ENCODE measurements around the gene HELZ.
"Not testable (repeated sequence)": the region's sequence is repeated elsewhere in the genome, so short reads cannot be mapped to it uniquely, and the experiment has no call there.

The HELZ gene

DNA sequence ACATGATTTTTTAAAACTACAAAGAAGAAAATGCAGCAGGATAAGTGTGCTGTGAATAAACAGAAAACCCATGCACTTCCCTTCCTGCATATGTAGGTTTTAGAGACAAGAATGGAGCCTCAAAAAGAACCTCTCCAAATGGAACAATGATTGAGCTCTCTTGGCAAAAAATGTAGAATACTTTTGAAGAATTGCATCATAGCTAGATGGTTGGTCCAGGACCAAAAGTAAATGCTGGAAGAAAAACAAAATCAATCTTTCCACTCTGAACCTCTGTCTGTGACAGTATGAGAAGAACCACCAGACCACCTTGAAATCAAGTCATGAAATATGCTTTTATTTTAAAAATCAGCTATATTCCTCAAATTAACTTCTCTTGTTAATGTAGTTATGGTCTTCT is 17.5 kb downstream of the HELZ start:
- no peak for DNase-seq

DNA sequence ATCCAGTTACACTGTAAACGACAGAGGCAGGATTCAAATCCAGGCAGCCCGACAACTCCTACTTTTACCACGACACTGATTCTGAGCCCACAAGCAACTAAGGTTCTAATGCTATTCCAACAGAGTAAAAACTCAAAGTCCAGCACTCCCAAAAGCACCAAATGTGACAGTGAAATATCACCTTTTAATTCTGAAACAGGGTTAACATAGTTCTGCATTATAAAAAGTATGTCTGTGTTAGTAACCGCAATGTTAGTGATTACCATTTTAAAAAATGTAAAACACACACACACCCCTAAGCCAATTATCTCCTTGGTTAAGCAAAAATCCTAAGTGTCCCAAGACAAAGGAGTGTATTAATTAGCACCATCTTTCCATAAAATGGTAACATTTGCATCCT is 19.7 kb downstream of the HELZ start:
- DNase-seq = no peak

- DNase-seq = no peak
Measured at GRCh38 chr17:67224736-67225135, 20.3 kb downstream of the HELZ start.

GRCh38 chr17:67223924-67224323 is 21.1 kb downstream of the HELZ start:
- no peak for DNase-seq

DNA sequence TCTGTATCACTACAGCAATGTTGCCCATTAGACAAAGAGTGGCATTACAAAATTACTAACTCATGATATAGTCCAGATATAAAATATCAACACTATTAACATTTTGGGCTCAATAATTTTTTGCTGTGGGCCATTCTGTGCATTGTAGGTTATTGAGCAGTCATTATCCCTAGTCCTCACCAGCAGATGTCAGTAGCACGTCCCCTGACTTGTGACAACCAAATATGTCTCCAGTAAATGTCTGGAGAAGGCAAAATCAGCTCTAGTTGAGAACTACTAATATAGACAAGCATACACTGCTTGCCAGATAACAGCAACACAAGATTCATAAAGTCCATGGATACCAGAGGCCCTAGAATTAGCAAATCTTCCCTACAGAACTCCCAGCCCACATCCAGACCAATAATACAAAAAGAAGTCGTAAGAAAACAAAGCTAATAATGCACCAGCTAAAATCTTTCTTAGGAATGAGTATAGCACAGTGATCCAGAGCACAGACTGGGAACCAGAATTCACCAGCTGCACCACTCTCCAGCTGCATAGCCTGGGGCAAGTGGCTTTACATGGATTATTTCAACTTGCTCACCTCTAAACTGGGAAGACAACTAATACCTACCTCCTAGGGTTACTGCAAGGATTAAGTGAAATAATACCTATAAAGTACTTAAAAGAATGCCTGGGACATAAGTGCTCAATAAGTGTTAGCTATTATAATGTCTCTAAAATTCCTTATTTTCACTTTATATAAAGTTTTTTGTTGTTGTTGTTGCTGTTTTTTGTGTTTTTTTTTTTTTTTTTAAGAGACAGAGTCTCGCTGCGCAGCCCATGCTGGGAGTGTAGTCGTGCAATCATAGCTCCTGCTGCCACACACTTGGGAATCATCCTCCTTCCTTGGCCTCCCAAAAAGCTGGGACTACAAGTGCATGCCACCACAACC is 23.7 kb downstream of the HELZ start:
- DNase-seq = peak in 1 of 2 donors; percentile 31

GRCh38 chr17:67218385-67218950 is 26.5 kb downstream of the HELZ start:
- no peak for DNase-seq

DNA sequence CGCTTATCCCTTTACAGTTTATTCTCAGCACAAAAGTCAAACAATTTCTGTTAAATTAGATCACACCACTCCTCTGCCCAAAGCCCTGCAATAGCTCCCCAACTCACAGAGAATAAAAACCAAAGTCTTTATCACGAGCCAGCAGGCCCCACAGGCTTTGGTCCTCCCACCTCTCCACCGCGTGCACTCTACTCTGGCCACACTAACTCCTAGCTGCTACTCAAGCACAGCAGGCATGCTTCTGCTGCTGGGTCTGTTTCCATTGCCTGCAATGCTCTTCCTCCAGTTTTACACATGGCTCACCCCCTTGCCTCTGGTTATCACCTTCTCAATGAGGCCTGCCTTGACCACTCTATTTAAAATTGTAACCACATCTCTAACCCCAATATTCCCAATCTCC is 27.6 kb downstream of the HELZ start:
- DNase-seq = no peak

DNA sequence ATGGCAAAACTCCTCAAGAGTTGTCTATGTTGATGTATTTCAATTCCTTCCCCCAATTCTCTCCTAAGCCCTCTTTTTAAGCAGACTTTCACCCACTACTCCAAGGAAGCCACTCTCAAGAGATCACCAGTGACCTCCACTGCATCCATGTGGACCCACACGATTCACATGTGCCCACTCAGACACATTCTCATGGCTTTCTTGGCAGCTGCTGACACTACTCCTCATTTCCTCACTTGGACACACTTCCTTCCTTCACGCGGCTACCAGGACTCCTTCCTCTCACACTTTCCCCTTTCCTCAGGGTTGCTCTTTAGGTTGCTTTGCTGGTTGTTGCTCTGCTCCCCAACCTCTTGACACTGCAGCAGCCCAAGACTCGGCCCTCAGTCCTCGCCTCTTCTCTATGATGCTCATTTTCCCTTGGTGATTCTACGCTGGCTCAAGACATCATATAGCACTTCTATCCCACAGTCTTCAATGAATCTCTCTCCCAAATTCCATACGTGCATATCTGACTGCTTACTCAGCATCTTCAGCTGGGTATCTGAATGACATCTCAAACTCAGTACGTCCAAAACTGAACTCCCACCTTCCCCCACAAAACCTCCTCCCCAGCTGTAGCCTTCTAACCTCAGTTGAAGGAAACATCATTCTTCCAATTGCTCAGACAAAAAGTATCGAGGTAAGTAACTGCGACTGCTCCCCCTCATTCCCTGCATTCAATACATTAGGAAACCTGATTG is 28.2 kb downstream of the HELZ start:
- no peak for DNase-seq

GRCh38 chr17:67215991-67216421 is 29.0 kb downstream of the HELZ start:
- DNase-seq = no peak

- DNase-seq = no peak
Measured at GRCh38 chr17:67212714-67213417, 32.1 kb downstream of the HELZ start.

GRCh38 chr17:67212231-67212630 is 32.8 kb downstream of the HELZ start:
- DNase-seq = no peak

DNA sequence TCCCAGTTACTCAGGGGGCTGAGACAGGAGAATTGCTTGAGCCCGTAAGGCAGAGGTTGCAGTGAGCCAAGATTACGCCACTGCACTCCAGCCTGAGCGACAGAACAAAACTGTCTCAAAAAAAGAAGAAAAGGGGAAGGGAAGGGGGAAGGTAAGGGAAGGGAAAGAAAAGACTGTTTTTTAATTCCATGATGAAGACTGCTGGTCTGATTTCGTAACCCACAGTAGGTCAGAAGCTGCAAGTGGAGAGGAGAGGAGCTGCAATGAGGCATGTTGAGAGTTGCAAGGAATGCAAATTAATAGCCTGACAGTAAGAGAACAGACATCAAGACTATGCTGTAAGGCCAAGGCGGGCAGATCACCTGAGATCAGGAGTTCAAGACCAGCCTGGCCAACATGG is 33.3 kb downstream of the HELZ start:
- DNase-seq = no peak

DNA sequence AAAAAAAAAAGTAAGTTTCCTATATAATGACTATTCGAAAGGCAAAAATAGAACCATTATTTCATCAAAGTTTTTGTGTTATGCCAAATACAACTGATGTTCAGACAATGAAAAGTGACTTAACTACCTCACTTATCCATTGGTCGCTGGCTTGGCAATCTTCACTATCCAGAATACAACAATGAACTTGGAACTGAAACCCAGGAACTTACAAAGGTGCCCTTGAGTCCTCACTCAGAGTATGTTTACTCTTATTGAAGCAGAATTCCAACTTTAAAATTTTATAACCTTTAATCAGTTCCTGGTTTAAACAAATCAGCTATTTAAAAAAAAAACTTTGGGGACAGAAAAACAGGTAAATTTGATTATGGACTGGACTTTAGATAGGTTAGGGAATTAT is 34.1 kb downstream of the HELZ start:
- DNase-seq = no peak

GRCh38 chr17:67208232-67208631 is 36.8 kb downstream of the HELZ start:
- DNase-seq = no peak

DNA sequence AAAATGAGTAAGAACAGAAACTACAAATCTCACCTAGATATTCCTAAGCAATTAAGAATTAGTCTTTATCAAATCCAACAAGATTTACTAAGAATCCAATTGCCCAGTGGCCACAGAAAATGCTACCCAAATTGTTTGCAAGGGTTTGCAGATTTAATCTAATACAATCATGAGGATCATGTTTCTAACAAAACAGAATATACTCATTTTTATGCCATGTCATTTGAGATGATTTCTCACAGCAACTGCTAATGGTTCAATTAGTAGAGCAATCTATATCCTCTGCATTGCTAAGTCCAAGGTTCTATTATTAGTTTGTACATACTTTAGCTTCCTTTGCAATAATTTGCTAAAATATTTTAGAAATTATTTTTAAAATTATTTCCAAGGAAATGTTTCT is 41.2 kb downstream of the HELZ start:
- no peak for DNase-seq

DNA sequence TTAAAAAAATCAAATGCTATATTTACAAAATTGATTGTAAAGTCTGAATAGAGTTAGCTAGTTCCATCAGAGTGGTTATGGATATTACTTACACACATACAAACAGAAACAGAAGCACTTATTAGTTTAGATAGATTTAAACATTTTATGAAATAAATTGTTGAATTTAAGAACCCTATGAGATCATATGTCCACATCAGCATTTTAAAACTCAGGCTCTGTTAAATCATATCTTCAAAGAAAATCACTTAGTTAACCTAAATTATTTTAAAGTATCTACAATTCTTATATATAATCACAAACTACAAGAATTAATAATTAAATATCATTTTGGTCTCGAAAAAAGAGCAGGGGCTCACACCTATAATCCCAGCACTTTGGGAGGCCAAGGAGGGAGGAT is 42.5 kb downstream of the HELZ start:
- DNase-seq = no peak

DNA sequence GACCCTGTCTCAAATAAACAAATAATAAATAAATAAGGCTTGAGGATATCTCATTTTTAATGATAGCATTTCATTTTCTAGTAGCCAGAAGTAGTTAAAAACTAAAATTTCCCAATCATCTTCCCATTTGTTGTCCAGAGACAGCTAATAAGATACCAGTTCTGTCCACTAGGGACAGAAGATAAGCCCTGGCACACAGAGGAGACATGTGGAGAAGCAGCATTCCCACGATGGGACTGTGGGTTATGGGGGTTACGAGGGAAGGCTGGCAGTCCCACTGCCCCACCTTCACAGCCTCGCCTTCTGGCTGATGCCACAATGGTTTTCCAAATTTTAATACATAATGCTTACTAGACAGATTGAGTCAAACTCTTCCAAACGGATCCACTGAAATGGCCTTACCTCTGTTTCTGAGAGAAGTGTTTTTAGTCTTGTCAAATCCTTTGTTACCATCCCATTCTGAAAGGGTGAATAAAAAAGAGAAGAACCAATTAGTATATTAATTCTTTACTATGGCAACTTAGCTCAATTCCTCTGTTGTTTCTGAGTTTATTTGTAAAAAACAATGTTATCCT is 44.2 kb downstream of the HELZ start:
- no peak for DNase-seq

DNA sequence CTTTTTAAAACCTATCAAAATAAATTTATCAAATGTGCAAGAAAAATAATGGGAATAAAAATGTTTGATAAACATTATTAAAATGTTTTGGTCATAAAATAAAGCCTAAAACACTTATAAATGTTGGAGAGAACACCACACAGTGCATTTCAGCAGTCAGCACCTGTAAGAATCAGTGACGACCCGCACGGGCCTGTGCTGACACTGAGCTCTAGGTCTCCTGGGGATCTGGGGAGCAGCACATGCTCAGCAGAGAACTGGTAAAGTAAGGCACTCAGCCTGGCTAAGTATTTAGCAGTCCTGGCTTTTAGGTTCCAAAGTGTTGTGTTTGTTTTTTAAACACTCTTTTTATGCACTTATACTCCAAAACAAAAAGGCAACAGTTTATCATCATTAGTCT is 46.9 kb downstream of the HELZ start:
- DNase-seq = no peak

- not testable (repeated sequence) for DNase-seq
Measured at GRCh38 chr17:67197023-67197422, 48.0 kb downstream of the HELZ start.

DNA sequence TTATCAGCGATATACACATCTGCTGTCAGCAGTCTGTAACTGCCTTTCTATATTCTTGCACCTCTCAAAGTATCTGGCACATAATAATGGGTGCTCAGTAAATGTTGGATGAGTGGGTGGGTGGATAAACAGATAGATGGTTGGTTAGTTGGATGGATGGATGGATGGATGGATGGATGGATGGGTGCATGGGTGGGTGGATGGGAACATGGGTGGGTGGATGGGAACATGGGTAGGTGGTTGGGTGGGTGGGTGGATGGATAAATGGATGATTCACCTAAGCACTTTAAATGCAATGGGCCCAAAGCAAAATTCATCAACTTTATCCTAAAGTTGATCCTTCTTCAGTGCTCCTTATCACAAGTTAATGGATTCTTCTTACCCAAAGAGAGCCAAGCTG is 48.6 kb downstream of the HELZ start:
- DNase-seq = no peak

DNA sequence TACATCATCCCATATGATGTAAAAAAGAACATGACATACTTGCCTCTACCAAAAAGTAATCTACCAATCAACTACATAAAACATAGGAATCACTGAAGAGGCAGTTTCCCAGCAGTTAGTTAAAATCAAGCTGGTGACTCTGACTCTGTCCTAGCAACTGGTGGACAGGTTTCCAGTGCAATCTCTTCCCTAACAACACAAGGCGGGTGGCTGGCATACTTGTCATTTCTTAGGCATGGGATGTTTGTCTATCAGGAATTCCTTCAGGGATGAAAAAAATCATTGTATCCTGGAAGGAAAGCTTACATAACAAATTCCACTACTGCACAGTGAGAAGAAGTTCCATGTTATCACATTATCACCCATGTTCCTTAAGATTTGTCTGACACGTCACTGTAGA is 50.9 kb downstream of the HELZ start:
- DNase-seq = no peak

- DNase-seq = no peak
Measured at GRCh38 chr17:67187927-67188326, 57.1 kb downstream of the HELZ start.

DNA sequence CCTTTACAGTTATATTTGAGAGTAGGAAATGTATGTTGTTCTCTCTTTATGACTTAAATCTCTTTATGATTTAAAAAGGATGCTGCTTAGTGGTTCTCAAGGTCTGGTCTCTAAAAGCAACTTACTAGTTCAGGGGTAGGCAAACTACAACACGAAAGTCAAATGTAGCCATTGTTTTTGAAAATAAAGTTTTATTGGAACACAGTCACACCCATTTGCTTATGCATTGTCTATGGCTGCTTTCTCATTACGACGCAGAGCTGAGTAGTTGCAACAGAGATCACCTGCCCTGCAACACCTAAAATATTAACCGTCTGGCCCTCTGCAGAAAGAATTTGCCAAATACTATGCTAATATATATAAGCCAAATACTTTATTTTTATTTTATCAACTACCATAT is 58.2 kb downstream of the HELZ start:
- no peak for DNase-seq

All from bone marrow (tissue), 2 donors.